HG02571 (cell line): ENCODE measurements around the gene ZNF700.
"Not testable (repeated sequence)": the region's sequence is repeated elsewhere in the genome, so short reads cannot be mapped to it uniquely, and the experiment has no call there.

ENCODE experiments used
- ATAC-seq: cut with Tn5 transposase; IDR thresholded peaks from one replicate; pipeline ENCODE4 v1.9.1; 2021; ENCODE audit warnings: mild to moderate bottlenecking, moderate library complexity; ENCODE audit not compliant: unreplicated experiment

ZNF700 gene

DNA sequence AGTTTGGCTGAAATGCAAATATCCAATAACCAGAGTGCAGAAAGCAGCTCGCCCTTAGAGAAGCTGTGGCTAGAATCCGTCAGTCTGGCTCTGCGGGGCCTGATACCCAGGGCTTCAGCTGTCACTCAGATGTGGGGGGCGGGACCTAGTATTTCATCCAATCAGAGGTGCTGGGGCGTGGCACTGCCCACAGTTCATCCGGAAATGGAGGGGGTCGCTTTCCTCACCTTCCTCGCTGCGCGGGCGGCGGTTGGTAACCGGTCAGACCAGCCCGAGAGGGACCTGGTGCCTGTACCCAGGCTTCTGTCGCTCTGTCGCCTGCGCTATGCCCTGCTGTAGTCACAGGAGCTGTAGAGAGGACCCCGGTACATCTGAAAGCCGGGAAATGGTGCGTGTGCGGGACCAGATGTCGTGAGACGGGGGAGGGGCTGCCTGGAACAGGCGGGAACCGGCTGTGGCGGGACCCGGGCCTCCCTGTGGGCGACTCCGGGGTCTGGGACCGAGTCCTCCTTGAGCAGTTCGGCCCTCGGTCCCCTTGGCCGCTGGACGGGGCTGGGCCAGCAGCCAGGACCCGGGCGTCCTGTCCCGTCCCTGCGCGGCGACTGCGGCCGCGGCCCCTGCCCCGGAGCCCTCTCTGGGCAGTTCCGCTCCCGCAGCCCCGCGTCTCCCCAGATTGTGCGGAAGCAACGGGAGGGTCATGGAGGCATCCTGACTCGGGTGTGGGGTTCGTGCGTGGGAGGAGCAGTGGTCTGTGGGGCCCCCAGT, at the start of gene ZNF700:
ZNF700 (plus strand) TSS at position 222 of the 765 bp plus-strand sequence; CDS start at position 326, 104 bp downstream.
- peak; percentile 85 for ATAC-seq

DNA sequence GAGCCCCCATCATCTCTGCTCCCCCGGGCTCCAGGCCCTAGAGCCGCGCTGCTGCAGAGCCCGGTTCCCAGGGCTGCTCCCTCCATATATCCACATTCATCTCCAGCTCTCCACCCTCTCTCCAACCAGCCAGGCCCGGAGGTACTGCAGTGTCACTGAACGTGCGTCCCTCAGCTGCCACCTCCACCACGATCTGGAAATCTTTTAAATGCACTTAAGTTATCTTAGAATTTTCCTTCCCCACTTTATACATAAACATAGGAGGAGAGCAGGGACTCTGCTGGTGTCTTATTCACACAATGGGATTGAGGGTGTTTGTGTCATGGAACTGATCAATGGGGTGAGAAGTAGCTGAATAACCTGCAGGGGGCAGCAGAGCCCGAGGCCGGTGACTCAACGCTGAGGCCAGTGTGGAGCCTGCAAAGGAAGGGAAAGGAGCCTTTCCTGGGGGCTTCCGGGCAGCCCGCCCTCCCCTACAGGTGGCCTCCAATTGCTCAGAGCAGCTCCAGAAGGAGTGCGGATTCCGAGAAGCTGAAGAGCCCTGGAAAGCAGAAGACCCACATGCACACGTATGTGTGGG, 45.1 kb upstream of the ZNF700 start:
- ATAC-seq, result not testable (repeated sequence)

DNA sequence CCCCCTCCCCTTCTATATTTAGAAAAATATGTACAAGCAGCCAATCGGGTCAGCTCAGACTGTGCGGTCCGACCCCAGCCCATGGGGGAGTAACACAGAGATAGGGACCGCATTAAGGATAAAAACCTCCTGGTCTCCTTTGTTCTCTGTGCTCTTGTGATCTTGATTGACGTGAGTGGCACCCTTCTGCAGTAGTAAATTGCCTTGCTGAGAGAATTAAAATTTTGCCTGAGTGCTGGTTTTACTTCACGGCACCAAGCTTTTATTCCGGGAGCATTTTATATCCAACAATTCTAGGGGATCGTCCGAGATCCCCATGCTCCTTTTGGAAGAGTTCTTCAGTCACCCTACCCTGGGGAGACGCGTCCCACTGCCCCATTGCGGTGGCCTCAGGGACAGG, 44.3 kb upstream of the ZNF700 start:
- ATAC-seq, result no peak

DNA sequence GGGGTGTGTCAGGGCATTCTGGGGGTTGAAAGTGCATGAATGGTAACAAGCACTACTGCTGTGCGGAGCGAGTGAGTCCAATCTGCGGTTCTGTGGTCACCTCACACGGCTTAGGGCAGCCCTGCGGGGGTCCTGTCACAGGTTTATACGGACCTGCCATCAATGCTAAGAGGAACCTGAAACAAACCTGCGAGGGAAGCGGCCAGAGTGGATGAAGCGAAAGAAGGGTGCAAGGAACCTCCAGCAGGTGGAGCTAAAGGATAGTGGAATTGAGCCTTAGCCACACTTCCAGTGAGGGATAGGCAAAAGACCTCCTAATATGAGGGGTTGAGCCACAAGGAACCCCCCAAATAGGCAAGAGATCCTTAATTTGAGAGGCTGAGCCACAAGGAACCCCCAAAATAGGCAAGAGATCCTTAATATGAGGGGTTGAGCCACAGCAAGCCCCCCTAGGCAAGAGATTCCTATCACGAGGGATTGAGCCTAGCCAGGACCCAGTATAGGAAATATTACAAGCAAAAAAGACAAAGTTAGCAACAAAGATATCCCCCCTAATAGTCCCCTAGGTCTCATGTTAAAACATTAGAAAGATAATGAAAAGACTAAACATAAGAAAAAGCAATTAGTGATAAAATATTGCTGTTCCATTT, 43.6 kb upstream of the ZNF700 start:
- no peak for ATAC-seq

DNA sequence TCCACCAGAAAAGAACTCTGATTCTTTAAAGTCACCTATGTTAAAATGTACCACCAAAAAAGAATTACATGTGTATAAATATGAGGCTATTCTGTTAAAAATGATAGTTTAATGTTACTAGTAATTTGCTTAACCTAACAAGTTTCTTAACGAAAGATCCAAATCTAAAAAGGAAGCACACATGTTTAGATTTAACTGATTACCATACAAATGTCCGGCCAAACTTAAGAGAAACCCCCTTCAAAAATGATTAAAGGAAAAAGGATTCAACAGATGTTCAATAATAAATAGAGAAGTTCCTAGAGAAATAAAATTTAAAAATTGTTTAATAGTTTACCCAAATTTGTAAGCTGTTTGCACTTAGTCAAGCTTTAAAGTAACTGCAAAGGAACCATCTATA, 42.3 kb upstream of the ZNF700 start:
- ATAC-seq, result no peak

DNA sequence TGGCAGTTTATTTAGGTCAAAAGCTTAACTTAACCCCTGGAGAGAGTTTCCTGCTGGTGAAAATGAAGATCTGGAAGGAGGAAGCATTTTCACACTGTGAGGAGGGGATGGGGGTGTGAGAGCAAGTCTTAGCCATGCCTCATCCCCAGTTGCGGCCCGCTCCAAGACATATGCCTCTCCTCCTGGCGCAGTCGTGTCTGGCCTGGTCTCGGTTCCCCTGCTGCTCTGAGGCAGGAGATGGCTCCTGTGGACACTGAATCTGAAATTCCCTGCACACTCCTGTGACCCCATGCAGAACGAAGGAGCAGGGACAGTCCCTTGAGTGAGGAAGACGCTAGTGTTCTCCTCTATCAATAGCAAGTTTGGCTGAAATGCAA, 37.7 kb upstream of the ZNF700 start:
- no peak for ATAC-seq

DNA sequence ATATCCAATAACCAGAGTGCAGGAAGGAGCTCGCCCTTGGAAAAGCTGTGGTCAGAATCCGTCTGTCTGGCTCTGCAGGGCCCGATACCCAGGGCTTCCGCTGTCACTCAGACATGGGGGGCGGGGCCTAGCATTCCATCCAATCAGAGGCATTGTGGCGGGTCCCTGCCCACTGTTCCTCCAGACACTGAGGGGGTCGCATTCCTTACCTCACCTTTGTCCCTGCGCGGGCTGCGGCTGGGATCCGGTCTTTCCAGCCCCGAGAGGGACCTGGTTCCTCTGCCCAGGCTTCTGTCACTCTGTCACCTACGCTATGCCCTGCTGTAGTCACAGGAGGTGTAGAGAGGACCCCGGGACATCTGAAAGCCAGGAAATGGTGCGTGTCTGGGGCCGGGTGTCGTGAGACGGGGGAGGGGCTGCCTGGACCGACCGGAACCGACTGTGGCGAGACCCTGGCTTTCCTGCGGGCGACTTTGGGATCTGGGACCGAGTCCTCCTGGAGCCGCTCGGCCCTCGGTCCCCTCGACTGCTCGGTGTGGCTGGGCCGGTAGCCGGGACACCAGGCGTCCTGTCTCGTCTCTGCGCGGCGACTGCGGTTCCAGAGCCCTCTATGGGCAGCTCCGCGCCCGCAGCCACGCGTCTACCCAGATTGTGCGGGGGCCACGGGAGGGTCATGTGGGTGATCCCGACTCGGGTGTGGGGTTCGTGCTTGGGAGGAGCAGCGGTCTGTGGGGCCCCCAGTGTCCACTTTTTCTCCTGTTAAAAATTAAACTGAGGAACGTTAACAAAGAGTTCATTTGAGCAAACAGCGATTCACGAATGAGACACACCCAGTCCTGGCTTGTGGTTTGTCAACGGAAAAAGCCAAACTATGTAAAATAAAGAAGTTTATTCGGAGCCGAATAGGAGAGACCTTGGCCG, 37.0 kb upstream of the ZNF700 start, which contains the start of gene ZNF69:
ZNF69 (plus strand) TSS at position 172 of the 921 bp plus-strand sequence; CDS start at position 314, 142 bp downstream.
- peak; percentile 54 for ATAC-seq

DNA sequence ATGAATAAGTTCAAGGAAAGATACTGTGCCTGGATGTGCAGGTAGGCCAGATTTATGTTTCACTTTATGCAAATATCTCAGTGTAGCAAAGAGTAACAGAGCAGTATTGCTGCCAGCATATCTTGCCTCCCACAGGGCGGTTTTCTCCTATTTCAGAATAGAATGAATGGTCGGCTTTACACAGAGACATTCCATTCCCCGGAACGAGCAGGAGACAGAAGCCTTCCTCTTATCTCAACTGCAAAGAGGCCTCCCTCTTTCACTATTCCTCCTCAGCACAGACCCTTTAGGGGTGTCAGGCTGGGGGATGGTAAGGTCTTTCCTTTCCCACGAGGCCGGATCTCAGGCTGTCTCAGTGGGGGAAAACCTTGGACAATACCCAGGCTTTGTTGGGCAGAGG, 35.0 kb upstream of the ZNF700 start:
- not testable (repeated sequence) for ATAC-seq

DNA sequence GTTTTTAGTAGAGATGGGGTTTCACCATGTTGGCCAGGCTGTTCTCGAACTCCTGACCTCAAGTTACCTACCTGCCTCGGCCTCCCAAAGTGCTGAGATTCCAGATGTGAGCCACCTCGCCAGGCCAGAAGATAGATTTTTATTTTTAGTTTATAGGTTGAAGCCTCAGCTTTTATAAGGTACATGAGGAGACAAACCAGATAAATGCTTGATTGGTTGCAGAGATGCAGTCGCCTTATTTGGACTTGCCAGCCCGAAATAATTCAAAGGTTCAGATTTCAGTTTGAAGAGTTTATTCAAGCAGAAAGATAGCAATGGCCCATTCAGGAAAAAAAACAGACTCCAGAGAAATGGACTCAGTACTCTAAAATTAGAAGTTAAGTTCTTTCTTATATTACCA, 34.3 kb upstream of the ZNF700 start:
- no peak for ATAC-seq

DNA sequence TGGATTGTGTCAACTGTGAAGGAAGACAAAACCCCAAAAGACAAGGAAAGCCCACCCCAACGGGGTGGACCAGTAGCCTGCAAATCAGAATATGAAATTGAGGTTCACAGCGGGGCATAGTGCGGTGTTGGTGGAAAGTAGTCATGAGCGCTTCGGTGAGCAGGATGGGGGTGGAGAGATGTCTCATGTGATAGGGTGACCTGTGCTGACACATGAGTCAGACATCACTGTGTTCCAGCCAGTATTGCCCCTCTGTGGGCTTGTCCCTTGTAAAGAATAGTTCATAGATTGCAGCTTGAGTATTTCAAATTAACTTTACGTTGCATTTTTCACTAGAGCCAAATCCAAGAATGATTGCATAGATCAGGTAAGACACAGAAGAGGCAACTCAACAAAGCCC, 30.1 kb upstream of the ZNF700 start:
- no peak for ATAC-seq

DNA sequence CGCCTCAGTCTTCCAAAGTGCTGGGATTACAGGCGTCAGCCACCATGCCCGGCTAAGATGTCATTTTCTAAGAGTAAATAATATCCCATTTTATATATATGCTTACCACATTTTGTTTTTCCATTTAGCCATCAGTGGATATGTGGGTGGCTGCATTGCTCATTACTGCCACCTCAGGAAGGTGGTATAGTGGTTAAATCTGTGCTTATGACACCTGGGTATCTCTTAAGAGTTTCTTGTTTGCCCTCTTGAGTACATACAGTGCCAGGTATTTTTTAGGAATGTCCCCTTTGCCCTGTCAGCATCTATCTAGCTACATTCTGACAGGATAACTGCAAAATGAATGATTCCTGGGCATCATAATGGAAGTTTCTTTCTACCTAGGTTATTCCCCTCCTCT, 22.7 kb upstream of the ZNF700 start:
- no peak for ATAC-seq

DNA sequence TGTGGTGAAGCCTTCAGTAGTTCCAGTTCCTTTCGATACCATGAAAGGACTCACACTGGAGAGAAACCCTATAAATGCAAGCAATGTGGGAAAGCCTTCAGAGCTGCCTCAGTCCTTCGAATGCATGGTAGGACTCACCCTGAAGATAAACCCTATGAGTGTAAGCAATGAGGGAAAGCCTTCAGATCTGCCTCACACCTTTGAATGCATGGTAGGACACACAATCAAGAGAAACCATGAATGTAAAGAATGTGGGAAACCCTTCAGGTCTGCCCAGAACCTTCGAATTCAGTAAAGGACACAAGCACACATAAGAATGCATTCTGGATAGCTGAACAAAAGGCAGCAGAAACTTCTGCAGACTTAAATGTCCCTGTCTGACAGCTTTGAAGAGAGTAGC, 19.0 kb upstream of the ZNF700 start:
- ATAC-seq, result no peak

DNA sequence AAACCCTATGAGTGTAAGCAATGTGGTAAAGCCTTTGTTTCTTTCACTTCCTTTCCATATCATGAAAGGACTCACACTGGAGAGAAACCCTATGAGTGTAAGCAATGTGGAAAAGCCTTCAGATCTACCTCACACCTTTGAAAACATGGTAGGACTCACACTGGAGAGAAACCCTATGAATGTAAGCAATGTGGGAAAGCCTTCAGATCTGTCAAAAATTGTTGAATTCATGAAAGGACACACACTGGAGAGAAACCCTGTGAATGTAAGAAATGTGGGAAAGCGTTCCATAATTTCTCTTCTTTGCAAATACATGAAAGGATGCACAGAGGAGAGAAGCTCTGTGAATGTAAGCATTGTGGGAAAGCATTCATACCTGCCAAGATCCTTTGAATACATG, 13.0 kb upstream of the ZNF700 start:
- not testable (repeated sequence) for ATAC-seq

DNA sequence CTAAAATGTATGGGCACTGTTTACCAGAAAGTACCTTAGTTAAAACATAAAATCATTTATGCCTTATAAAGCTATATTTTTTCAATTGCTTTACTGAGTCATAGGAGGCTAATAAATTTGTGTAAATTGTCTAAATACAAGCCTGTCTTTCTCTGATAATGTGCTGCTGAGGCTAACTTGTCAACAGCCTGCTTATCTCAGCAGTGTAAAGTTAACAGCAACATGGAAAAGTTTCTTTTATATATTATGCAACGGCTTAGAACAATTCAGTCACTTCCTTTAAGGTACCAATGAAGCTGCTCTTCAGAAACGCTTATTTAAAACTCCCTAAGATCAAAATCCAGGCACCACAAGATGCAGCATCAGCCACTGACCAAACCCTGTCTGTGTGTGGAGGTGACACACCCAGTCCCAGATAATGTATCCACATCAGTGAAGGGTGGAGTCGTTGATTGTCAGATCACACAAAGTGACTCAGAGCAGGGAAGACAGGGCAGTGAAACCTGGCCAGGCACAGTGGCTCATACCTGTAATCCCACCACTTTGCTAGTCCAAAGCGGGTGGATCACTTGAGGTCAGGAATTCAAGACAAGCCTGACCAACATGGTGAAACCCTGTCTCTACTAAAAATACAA, 10.4 kb upstream of the ZNF700 start:
- ATAC-seq, result not testable (repeated sequence)

DNA sequence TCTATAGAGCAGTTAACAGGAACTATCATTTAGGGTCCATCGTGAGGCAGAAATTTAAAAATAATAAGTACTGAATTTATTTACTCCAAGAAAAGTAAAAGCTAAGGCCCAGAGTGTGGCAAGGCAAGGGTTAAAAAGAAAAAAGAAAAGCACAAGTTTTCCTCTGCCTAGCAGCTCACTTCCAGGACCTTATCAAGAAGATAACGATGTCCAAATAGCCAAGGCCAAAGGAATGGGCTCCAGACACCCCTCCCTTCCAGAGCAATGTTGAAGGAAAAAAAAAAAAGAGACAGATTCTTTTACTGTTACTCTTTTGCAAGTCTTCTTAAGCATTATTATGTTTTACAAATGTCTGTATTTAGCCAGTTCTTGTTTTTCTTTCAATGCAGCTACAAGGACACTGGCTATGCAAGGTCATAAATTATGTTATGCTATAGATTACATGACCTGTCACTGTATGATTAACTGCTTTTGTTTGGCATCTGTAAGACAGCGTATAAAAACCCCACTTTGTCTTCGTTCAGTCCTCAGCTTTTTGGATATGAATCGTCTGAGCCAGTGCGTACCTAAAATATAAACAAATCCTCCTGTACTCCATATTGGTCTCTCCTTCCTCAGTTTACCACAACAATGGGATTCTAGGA, 2.9 kb upstream of the ZNF700 start:
- no peak for ATAC-seq

DNA sequence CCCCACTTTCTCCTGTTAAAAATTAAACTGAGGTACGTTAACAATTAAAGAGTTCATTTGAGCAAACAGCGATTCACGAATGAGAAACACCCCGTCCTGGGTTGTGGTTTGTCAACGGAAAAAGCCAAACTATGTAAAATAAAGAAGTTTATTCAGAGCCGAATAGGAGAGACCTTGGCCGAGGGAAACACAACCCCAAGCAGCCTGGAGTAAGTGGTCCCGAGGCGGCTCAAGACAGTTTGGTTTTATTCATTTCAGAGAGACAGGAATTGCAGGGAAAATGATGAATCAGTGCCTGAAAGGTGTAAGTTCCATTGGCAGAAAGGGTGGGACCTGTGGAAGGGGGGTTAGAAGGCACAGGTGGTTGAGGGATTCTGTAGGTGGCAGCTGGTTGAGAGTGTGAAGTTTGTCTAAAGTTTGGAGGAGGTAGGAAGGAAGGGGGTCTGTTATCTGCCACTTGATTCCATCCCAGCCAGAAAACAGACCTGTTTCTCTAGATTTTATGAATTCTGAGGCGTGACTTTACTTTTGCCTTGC, 812 bp downstream of the ZNF700 start:
- not testable (repeated sequence) for ATAC-seq

DNA sequence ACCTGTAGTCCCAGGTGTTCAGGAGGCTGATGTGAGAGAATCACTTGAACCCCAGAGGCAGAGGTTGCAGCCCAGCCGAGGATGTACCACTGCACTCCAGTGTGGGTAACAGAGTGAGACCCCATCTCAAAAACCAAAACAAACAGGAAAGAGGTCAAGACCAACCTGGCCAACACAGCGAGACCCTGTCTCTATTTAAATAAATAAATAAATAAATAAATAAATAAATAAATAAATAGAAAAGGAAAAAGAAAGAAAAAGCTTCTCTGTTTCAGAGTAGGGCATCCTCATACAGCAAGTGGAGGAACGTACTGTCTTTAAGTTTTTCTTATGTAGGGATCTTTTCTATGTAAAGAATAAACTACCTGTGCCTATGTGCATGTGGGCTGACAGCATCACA, 2.3 kb downstream of the ZNF700 start:
- ATAC-seq, result no peak

DNA sequence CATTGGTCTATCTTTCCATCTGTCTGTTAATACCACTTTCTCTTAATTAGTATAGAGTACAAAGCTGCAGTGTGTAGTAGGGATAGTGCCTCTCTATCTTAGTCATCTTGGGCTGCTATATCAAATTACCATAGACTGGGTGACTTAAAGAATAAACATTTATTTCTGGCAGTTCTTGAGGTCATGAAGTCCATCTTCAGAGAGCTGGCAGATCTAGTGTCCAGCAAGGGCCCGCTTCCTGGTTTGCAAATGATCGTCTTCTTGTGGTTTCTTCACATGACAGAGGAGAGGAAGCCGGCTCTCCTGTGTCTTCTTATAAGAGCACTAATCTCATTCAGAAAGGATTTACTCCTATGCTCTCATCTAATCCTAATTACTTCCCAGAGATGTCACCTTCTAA, 6.1 kb downstream of the ZNF700 start:
- ATAC-seq, result no peak

DNA sequence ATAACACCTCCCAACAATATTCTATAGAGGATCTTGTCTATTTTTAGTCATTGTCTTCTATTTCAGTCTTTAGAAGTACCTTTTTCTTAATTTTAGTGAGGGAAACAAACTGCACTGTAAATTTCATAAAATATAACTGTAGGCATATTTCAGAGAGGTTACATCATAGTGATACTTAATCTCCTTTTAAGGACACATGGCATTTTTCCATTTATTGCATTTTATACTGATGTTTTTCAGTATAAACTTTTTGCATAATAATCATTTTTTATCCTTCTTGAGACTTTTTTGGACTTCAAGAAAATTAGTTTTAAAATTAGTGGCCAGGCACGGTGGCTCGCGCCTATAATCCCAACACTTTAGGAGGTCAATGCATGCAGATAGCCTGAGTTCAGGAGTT, 6.6 kb downstream of the ZNF700 start:
- no peak for ATAC-seq

DNA sequence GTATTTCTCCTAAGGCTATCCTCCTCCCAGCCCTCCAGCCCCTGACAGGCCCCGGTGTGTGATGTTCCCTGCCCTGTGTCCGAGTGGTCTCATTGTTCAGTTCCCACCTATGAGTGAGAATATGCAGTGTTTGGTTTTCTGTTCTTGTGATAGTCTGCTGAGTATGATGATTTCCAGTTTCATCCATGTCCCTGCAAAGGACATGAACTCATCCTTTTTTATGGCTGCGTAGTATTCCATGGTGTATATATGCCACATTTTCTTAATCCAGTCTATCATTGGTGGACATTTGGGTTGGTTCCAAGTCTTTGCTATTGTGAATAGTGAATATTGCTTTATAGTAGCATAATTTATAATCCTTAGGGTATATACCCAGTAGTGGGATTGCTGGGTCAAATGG, 10.9 kb downstream of the ZNF700 start:
- not testable (repeated sequence) for ATAC-seq
